HG03558 (cell line): ENCODE results near the gene MED15.

ENCODE experiments used
- ATAC-seq: cut with Tn5 transposase; IDR thresholded peaks from one replicate; pipeline ENCODE4 v1.9.1; 2021; ENCODE audit warnings: moderate number of reproducible peaks; ENCODE audit not compliant: unreplicated experiment; ENCODE audit errors: extremely low read depth

MED15 gene

GRCh38 chr22:20579273-20580120 lies 72.1 kb downstream of the MED15 start:
- no peak for ATAC-seq

DNA sequence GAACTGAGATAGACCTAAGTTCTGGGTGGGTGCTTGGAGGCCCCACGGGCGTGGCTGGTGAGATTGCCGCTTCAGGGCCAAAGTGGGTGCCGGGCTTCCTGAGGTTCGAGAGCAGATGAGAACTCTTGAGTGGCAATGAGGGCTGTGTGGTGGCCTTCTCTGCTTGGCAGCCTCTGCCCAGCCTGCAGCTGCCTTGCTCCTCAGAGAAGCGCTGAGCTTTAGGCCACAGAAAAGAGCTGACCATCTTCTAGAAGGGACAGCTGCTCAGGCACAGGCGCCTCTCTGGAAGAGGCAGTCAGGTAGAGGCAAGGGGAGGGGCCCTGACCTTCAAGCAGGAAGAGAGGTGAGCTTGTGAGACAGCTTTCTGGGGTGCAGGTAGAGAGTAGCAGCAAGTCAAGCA lies 72.8 kb downstream of the MED15 start:
- no peak for ATAC-seq

DNA sequence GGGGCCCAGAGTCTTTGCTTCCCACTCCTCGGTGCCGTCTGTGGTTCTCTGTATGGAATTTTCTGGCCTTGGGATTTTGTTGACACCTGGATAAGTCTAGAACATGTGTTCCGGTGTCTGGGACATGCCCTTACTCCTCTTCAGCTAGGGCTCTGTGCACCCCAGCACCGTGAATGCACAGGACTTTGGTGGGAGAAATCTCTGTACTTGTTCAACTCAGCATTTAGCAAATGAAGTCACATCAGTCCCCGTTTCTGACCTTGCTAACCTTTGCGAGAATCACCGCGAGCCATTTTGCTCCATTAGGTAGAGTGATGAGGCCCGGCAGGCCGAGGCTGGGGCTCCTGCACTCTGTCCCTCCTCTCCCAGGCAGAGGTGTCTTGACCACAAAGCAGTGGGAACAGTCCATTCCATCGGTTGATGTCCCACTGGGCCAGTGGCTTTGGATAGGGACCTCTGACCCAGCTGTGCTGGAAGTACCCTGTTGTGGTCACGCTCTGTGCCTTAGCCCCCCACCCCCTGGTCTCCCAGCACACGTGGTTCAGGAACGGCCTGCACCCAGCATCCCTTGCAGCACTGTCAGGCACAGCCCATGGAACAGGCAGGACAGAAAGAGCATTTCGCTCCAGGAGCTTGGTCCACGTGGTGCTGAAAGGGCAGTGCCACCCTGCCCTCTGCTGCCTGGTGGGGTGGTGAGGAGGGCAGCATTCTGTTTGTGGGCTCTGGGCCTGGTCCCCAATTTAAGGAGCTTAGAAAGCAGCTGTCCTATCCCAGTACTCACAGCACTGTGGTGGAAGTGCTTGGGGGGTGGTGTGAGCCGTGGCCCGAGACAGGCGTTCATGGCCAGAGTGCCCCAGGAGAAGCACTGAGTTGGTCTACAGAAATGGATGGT lies 73.4 kb downstream of the MED15 start:
- ATAC-seq, result no peak

- ATAC-seq, result no peak
Observed at GRCh38 chr22:20581503-20582170, 74.2 kb downstream of the MED15 start.

DNA sequence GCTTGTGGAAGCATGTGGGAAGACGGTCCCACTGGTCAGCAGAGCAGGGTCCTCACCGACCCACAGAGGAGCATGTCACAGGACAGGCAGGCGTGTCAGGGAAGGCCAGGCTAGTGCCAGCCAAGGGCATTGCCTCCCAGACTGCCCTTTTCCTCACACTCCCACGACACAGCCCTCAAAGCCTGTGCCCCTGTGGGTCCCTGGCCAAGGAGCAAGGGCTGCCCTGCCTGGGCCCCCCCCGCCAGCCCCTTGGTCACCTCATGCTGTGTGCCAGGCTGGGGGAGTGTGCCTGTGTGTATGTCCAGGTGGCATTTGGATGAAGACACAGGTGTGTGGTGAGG lies 74.7 kb downstream of the MED15 start:
- ATAC-seq, result no peak

GRCh38 chr22:20582520-20583361 lies 75.3 kb downstream of the MED15 start:
- ATAC-seq, result no peak

DNA sequence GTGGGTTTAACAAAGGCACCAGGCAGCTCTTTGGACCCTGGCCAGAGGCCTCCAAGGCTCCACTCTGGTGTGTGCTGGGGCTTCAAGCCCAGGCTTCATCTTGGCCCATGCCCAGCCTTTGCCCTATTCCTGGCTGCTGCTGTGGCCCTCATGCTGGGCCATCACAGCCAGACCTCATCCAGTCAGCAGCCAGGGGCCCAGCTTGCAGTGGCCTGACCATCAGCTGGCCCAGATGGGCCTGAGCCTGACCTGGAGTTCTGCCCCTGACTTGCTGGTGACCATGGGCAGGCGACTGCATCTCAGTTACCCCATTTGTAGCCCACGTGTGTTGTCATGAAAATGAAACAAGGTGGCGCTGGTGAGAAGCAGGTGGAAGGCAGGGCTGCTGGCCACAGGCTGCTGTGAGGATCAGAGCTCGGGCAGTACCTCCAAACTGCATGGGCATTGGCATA lies 76.1 kb downstream of the MED15 start:
- ATAC-seq, result no peak

DNA sequence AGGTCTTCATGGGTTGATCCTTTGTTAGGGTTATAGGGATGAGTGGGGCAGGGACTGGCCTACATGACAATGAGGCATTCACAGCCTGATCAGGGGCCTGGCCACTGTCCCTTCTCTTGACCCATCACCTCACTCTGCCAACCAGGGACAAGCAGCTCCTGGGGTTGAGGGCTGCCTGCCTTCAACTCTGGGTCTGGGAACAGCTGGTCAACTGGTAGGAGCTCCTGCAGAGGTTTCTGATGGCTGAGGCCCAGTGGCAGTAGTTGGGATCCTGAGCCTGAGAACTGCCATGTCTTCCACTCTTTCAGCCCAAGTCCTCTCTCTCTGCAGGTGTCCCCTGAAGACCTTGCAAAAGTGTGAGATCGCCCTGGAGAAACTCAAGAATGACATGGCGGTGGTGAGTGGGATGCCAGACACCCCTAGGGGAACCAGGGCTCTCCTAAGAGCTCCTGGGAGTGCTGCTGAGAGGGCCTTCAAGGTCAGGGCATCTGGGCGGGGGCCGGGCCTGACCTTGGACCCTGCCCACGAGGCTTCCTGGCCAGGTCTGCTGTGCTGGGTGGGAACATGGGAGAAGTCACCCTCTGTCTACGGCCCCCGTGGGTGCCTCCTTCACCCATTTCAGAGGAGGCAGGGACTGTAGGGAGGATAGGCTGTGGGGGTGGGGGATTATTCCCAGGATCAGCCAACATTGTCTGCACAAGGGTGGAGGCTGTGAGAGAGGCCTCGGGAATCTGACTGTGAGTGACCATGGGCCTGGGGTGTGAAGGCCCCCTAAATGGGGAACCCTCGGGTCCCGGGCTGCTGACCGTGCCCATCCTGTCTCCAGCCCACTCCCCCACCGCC lies 76.8 kb downstream of the MED15 start:
- no peak for ATAC-seq

DNA sequence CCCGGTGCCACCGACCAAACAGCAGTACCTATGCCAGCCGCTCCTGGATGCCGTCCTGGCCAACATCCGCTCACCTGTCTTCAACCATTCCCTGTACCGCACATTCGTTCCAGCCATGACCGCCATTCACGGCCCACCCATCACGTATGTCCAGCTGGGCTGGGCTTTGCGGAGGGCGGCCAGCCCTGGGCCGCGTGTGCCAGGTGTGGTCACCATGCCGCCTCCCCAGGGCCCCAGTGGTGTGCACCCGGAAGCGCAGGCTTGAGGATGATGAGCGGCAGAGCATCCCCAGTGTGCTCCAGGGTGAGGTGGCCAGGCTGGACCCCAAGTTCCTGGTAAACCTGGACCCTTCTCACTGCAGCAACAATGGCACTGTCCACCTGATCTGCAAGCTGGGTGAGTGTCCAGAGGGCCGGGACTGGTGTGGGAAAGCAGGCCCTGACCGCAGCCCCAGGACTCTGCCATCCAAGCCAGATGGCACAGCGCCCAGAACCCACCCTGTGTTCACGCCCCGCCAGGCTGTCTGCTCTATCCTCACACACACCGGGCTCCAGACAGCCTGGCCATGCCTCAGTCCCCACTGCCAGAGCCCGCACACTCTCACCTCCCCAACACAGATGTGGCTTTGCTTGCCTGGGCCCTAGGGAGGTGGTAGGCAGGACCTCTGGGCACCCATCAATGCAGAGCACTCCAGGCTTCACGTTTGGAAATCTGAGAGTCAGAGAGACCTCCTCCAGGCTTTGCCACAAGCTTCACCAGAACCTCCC lies 77.6 kb downstream of the MED15 start:
- no peak for ATAC-seq

DNA sequence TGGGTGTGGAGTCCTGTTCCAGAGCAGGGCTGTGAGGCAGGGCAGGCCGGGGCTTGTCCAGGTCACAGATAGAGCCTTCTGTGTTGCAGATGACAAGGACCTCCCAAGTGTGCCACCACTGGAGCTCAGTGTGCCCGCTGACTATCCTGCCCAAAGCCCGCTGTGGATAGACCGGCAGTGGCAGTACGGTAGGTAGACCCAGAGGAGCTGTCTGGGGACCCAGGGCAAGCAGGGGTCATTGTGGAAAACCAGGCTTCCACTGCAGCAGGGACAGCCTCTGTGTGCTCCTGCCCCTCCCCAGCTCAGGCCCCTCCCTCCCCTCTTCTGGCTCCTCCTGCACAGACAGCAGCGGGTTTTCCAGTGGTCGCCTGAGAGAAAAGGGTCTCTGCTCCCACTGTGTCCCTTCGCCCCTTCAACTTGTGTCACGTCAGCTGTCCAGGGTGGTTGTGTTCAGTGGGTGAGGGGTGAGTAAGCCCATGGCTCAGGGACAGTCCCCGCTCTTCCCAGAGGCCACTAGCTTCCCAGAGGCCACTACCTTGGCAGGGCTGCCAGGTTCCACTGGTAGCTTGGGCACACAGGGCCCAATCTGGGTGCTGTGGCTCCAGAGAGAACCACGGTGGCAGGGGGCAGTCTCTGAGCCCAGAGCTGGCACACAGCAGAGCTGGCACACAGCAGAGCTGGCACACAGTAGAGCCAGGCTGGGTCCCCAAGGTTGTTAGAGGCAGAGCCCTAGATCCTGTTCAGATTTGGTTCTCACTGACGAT lies 78.4 kb downstream of the MED15 start:
- ATAC-seq, result no peak

DNA sequence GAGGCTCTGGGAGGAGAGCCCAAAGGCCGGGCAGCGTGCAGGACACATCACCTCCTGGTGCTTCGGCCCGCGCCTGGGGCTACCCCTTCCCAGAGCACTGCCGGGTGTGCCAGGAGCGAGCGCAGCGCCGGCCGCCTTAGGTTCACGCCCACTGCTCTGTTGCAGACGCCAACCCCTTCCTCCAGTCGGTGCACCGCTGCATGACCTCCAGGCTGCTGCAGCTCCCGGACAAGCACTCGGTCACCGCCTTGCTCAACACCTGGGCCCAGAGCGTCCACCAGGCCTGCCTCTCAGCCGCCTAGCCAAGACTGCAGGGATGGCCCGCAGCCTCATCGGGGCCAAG lies 79.0 kb downstream of the MED15 start:
- no peak for ATAC-seq

DNA sequence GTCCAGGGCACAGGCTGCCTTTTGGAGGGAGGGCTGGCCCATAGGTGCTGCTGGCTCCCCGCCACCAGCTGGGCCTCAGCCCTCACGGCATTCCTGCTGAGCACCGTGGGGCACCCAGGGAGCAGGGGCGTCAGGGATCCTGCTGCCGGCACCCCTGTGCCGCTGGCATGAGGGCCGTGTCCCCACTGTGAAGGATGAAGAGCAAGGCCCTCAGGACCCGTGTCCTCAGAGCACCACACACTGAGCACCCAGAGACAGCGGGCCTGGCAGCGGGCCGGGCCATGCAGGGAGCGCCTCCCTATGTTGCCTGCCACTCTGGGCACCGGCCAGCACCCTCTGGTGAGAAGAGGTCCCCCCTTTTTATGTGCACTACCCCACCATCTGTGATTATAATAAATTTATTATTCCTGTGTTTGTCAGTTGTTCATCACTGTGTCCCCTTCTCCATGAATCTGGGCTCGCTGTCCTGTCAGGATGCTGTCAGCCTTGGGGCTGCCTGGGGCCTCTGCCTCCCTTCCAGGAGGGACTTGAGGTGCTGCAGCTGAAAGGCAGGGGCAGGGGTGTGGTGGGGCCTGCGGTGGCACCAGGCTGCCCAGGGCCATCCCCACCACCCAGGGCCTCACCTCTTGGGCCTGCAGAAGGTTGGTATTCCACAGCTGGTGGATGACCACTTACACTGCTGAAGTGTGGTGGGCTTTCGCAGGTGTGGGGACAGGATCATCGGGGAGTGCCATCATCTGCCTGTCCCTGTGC lies 80.0 kb downstream of the MED15 start:
- no peak for ATAC-seq

DNA sequence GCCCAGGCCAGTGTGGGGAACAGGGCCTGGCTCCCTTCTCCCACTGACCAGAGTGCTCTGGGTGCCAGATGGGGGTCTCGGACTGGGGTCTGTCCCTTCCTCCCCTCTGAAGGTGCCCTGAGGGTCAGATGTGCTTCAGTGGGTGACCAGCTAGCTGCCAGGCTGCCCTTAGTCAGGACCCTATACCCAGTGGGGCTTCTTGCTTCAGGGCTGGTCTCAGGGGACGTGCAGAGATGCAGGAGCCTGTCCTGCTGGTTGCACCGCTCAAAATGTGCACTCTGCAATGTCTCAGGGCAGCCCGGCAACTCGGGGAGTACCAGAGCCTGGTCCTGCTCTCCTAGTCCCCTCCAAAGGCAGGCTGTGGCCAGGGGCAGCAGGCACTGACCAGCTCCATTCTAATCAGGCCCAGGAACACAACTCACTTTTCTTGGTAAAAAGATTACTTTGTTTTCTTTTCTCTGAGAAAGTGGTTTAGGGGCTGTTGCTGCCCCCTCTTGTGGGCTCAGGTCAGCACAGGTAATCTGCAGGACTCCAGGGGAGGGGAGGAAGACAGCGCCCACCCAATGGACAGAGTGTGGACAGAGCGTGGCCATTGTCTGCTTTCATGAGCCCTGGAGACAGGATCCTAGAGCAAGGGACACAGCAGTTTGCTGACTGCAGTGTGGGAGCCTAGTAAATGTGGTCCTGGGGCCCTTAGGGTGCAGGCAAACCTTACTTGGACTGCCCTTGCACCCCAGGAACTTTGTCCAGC lies 80.9 kb downstream of the MED15 start:
- ATAC-seq, result no peak

GRCh38 chr22:20588843-20589581 lies 81.6 kb downstream of the MED15 start:
- ATAC-seq, result no peak

DNA sequence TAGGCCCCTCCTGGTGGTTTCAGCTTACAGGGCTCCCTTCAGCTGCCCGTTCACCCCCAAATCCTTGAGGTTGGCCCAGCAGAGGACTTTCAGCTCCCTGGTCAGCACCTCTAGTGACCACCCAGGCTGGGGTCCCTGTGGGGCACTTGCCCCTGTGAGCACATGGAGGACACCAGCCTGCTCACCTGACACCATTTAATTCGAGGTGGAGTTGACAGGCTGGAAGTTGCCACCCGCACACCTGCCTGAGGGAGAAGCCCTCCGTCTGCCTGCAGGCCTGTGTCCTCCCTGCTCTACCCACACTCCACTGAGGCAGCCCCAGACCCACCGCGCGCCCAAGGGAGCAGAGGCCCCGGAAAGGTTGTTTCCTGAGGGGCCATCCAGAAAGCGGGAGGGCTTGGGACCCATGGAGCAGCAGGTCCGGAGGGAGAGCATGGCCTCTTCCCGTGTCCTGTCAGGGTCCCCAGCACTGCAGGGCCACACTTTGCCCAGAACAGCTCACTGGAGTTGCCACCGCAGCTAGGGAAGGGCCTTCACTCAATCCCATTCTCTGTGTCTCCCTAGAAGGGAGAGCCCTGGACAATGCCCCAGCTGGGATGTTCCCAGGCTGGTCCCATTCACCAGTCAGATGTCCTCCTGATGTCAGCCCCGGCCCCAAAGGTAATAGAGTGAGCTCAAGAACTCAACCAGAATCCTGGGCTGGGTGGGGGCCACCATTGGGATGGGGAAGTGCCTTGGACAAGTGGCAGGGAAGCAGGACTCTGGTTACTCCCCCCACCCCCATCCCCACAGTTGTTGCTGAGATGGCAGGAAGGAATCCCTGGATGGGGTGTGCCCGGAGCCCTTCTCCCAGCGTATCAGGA lies 82.4 kb downstream of the MED15 start:
- no peak for ATAC-seq
